ENCODE measurements around the gene HIF1AN. TPM values are rescaled to one million over a fixed set of nuclear protein-coding genes. Genes with fewer than 3 reads are reported as not detected.

Gene HIF1AN
- total and polyA plus RNA-seq, 2 of the 8 experiments (the other 6 are each of a cell fraction or from before 2014, with no cell fraction given) = 10.9 to 62.8 TPM

DNA sequence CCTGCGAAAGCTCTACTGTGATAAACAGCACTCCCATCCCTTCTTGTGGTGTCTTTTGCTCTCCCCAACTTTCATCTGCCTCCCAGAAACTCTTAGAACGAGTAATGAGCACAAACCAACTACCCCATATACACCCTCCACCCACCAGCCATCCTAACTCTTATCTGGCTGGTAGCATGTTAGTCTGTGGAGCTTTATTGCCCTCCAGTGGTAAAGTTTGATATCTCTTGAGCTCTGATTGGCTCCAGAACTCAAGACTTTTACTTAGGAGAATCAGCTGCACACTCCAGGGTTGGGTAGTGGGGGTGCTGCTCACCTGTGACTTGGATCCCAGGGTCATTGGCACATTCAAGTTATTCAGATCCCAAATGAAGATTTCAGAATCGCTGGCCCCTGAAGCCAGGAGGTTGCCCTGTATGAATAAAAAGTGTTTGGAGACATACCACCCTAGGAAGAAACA lies 27.0 kb upstream of the HIF1AN start (continued):
- TF ChIP-seq, protein P1, sequence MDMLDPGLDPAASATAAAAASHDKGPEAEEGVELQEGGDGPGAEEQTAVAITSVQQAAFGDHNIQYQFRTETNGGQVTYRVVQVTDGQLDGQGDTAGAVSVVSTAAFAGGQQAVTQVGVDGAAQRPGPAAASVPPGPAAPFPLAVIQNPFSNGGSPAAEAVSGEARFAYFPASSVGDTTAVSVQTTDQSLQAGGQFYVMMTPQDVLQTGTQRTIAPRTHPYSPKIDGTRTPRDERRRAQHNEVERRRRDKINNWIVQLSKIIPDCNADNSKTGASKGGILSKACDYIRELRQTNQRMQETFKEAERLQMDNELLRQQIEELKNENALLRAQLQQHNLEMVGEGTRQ (IDR thresholded peaks at IDR 0.05; ENCODE audit: low read length) = no peak
- TF ChIP-seq CBX5 (IDR thresholded peaks at IDR 0.05; ENCODE audit: low read depth, low read length) (no peak), SIRT6 (IDR thresholded peaks at IDR 0.05; ENCODE audit: low read length) (no peak), RAD21 (IDR thresholded peaks at IDR 0.05 in 1 of 2, conservative IDR thresholded peaks at IDR 0.05 in 1 of 2; ENCODE audit: low read depth in 2 of 2, low read length in 2 of 2) (peak; percentile 95 to 98), RXRA (IDR thresholded peaks at IDR 0.05; ENCODE audit: insufficient read depth, low read depth, low read length) (no peak), SP2 (IDR thresholded peaks at IDR 0.05; ENCODE audit: low read length) (no peak), SP1 (IDR thresholded peaks at IDR 0.05; ENCODE audit: low read depth, low read length) (0 out of 2 replicates have a peak, but pooled peaks have one; percentile 25)
- TF ChIP-seq, protein P2, sequence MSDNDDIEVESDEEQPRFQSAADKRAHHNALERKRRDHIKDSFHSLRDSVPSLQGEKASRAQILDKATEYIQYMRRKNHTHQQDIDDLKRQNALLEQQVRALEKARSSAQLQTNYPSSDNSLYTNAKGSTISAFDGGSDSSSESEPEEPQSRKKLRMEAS (IDR thresholded peaks at IDR 0.05) = no peak

Measured in H1 (cell line).